Measurements from ENCODE around the gene LRRC32.

The LRRC32 gene

DNA sequence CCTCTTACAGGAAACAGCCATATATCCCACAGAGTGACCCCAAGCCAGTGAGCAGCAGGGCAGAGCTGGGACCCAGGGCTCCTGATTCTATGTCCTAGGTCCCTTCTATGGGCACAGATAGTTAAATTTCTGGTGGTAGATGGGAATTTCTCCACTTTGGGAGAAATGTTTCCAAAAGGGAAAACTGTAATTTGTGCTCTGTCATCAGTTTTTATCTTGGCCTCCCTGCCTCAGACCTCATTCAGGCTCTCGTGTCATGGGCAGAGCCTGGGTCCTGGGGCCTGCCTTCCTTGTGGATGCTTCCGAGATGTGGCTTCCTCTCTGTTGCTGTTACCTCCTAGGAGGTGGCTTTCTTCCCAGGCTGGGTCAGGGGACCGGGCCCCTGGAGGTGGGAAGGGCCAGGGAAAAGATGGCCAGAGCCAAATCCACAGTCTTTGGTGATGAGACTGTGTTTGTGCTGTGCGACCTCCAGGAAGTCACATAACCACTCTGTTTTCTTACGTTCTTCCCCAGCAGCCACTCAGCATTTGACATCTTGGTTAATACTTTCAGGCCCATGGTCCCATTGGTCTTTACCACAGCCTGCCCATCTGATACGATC, 8.6 kb downstream of the LRRC32 start:
- DNase-seq: no peak

DNA sequence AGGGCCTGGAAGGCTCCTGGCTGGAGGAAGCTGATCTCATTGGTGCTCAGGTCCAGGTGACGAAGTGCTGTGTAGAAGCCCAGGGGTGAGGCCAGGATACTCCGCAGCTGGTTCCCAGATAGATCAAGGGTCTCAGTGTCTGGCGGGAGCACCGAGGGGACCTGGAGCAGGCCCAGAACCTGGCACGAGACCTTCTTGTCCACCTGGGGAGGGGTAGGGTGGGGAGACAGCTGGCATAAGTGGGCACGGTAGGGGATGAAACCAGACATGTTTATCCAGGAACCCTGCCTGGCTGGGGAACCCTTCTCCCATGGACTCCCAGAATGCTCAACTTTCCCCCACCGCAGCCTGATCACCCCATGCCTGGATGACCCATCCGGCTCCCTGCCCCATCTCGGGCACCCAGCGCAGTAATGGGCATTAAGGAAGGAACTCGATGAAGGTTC, 9.2 kb downstream of the LRRC32 start:
- no peak for DNase-seq

DNA sequence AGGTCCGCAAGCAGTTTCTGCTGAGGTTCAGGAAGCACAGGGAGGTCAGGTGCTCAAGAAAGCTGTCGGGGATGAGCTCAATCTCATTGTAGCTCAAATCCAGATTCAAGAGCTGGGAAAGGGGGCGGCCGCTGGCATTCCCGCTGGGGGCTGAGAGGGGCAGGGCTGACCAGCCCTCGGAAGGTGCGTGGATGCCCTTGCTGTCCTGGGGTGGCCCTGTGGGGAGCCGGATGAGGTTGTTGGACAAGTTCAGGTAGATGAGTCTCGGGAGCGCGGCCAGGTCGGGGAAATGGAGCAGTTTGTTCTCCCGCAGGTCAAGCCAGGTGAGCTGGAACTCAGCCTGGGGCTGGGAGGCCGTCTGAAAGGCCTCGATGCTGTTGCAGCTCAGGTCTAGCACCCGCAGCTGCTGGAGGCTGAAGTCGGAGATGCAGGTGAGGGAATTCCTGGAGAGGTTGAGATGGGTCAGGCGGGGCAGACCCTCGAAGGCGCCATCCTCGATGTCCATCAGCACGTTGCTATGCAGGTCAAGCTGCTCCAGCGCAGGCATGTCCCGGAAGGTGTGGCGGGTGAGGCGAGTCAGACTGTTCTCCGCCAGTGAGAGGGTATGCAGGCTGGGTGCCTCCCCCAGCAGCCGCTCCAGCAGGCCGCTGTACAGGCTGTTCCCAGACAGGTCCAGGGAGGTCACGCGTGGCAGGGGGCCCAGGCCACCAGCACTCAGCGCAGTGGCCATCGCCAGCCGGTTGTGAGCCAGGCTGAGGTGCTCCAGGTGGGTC, 9.8 kb downstream of the LRRC32 start:
- DNase-seq: no peak

DNA sequence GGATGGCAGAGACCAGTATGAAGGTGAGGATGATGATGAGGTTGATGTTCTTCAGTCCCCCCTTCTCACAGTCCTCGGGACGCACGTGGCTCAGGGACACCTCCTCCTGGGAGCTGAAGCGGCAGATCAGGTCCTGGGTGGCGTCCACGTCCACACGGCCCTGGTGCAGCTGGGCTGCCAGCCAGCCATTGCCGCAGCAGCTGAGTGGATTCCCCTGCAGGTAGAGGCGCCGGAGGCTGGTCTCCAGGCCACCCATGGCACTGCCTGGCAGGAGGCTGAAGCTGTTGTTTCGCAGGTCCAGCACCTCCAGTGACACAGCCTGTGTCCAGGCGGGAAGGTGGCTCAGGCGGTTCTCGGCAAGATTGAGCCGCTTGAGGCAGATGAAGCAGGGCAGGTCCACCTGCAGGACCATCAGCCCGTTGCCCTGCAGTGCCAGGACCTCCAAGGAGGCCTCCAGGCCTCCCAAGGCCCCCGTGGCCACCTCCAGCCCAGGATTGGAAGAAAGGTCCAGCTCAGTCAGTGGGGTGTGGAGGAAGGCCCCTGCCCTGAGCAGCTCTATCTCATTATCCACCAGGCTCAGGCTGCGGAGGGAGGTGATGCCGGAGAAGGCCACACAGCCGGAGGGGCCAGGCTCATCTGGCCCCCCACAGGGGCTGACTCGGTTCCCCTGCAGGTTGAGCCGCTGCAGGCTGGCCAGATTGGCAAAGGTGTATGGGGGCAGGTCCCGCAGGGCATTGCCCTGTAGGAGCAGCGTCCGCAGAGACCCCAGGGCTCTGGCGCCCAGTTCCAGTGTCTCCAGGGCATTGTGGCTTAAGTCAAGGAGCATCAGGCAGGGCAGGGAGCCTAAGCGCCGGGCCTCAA, 10.6 kb downstream of the LRRC32 start:
- DNase-seq: no peak

DNA sequence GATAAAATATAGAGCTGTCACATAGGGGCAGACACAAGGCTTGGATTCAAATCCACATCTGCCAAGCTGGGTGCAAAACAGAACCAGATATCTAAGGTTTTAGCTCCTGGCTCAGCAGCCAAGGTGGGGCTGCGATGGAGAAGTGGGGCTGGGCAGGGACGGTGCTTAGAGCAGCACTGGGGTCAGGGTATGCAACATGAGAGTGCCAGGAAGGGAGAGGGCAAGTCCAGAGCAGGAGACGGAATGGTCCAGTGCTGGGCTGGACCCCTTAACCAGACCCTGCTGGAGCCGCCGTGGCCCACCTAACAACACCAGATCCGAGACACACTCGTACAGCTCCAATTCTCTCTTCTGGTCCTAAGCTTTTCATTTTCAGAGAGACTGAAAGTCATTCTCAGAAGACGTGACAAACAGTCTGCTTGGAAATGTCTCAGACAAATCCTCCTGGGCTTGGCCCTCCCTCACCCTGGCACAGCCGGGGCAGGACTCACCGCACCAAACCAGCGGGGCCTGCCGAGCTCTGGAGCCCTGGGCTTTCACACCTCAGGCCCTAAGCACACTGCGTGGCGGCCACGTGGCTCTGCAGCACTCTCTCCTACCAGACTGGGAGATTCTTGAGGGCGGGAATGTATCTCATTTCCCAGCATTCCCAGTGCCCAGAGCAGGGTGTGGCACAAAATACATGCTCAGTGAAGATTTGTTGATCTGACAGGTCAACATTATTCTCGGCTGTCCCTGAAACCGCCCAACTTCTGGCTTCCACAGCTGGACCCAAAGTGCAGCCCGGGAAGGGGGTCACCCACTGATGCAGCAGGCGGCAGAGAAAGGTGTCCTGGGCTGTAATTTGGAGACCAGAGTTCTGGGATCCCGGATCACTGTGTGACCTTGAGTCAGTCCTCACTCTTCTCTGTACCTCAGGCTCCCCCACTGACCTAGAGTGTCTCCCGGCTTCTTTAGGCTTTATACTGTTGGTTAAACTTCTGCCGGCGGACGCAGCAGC, 11.6 kb downstream of the LRRC32 start:
- DNase-seq: no peak

DNA sequence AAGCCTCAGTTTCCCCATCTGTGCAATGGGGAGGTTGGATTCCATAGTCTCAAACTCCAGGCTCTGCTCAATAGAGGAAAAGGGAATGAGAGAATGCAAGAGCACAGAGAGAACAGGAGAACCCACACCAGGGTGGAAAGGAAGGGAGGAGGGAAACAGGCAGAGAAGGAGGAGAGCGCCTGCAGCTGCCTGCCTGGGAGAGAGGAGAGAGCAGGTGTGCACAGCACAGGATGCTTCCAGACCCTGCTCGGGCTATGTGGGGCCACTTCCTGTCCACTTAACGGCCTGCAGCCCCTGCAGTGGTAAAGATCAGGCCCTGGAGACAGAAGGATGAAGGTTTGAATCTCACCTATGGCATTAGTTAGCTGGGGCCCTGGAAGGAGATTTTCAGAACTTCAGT, 12.3 kb downstream of the LRRC32 start:
- DNase-seq: no peak

DNA sequence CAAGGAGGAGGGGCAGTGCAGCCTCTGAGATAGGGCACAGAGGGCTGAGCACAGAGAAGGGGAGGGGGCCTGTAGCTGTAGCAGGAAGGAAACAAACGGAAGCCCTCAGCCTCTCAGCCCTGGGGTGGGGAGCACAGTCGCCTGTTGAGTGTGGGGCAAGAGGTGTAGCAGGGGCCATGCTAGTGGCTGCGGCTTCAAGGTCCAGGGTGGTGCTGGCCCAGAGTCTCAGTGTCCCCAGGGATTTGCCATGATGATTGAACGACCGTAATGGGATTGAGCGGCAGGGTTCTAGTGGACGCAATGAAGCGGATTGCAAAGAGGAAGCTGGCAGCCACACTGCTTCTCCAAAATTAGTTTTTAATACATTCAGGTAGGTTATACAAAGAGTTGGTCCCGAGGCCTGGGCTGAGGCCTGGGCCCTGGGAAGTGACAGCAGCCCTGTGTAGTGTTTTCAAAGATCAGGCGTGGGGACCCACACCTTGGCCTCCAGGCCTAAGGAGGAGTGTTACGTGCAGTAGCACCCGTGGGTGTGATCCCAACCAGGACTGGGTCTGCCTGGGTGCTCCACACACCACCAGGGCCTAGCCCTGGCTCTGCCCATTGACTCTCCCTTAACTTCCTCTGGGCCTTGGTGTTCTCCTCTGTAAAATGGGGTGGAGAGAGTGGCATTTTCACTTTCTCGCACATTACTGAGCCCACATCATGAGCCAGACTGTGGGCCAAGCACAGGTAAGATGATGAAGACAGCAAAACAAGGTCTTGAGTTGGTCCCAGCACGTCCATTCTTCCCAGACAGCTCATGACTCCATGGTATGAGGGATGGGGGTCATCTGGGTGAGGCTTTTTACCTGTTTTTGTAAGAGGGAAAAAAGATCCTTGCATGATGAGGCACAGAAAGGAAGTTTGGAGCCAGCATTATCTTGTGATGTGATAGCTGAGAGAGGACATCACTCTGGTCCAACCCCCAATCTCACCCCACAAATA, 13.1 kb downstream of the LRRC32 start:
- no peak for DNase-seq

DNA sequence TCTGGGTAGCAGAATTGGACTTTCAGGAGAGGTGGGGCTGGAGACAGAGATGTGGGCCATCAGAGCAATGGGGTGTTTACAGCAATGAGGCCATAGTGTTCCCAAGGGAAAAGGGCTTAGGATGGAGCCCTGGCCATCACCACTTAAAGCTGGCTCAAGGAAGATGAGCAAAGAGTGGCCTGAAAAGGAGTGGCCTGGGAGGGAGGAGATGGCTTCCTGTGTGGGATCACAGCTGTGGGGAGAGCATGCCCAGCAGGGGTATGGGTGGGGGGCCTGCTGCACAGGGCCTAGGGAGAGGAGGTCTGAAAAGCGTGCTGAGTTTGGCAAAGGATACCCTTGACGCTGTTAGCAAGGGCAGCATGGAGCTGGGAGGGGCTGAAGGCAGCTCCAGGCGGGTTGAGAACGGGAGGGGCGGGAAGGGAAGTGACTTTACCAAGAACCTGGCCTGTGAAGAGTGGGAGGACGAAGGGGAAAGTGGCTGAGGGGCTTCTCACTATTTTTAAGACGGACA, 13.9 kb downstream of the LRRC32 start:
- no peak for DNase-seq

DNA sequence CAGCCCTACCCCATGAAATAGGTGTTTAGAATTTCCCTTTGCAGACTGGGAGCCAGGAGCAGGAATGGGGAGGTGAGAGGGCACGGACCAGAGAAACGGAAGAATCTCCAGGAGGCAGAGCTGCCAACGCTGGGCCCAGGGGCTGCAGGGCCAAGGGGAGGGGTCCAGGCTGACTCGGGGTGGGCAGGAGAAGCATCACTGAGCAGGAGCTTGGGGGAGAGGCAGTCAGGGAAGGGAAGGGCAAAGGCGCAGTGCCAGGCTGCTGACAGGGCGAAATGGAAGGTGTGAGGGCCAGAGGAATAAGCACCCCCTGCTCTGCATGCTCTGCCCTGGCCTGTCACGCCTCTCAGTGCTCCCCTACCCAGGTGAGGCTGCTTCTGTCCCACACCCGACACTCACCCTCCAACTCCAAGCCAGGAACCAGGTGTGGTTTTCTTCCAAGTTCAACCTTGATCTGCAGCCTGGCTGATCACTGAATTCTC, 14.5 kb downstream of the LRRC32 start:
- DNase-seq: no peak

DNA sequence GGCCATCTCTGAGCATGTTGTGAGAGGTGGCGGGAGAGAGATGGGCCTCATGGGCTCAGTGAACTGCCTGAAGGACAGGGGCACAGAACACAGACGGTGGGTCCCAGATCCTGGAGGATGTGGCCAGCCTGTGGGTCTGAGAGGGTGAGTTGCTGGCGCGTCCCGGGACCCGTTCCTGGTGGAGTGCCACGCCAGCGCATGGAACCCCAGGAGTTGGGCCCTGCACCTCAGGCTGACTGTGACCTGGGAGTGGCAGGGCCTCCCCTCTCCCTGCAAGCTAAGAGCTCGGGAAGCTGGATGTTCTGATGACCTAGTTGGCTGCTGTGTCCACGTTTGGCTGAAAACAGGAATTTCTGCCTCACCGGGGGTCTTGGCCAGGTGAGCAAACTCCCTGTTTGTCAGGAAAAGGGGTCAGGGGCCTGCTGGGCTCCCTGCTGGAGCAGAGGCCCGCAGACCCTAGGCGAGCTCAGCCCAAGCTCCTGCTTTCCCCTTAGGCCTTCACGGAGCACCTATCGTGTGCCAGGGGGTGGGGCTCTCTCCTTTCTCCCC, 15.0 kb downstream of the LRRC32 start:
- no peak for DNase-seq

DNA sequence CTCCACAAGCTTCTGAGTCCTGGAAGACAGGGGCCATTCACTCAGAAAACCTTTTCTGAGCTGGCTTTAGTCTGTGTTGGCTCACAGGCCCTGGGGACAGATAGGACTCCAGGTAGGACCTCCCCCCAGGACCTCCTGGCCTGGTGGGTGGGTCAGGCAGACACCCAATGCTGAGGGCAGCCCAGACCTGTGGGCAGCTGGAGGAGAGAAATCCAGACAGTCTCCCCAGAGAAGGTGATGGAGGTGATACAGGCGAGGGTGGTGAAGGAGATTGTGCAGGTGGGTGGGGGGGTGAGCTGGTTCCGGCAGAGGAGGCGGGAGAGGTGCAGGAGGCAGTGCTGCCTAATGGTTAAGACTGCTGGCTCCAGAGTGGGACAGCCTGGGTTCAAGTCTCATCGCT, 15.6 kb downstream of the LRRC32 start:
- no peak for DNase-seq

DNA sequence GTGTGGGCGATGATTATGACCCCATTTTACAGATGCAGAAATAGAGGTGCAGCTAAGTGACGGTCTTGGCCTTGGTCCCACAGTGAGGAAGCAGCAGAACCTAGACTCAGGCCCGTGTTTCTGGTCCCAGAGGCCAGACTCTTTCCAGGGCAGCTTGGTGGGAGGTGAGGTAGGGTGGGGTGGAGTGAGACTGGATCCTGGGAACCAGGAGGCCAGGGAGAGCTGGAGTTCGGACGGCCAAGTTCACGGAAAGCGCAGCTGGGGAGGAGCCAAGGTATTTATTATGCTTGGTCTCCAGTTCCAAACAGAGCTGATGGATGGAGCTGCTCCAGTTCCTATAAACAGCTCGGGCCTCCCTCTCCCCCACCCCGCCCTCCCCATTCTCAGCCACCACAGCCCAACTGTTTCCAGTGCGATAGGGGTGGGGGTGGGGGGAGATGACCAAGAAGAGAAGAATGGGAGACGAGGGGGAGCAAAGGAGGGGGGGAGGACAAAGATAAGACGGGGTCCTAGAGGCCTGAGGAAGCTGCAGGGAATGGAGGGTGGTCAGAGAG, 16.2 kb downstream of the LRRC32 start:
- DNase-seq: no peak

DNA sequence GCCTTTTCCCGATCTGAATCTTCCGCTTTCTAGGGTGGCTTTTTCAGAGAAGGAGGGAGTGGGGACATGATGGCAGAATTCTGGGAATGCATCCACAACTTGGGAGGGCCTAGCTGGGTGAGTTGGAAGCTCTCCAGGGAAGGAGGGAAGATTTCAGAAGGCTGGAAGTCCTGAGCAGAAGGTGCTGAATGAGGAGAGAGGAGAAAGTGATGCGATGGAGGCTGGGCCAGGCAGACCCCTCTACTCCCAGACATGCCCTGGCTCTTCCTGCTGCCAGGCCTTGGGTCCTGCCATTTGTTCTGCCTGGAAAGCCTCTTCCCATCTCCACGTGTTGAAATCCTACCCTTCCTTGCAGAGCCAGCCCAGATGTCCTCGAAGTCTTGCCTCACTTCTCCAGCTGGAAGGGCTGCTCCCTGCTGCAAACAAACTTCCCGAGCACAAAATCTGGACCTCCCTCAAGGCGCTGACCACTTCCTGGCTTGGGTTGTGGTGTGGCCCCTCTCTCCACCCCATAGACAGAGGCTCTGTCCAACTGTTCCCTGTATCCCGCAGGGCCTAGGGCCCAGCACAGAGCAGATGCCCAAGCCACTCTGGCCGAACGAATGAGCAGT, 16.8 kb downstream of the LRRC32 start:
- DNase-seq: no peak

DNA sequence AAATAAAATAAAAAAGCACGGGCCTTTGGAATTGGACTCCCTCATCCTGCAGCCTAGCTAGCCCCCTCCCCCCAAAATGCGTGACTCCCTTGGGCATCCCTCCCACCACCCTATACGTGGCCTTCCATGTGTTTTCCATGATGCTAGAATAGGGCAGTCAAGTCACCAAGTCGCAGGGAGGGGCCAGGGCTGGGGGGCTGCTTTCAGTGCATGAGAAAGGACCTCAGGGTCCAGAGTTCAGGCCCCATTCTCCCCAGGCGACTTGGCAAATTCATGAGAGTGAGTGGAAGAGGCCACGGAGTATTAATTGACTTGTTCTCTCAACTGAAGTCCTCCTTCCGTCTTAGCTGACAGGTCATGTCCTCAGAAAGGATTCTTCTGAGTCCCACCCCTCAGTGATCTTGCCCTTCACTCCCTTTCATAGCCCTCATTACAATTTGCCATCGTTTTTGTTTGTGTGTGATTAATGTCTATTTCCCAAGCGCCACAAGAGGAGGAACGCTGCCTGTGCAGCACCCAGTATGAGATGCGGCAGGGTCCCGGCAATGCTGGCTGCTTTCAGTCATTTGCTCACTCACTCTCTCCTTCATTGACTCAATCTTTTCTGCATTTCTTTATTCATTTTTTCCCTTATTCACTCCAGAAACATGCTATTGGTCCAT, 17.4 kb downstream of the LRRC32 start:
- DNase-seq: no peak

DNA sequence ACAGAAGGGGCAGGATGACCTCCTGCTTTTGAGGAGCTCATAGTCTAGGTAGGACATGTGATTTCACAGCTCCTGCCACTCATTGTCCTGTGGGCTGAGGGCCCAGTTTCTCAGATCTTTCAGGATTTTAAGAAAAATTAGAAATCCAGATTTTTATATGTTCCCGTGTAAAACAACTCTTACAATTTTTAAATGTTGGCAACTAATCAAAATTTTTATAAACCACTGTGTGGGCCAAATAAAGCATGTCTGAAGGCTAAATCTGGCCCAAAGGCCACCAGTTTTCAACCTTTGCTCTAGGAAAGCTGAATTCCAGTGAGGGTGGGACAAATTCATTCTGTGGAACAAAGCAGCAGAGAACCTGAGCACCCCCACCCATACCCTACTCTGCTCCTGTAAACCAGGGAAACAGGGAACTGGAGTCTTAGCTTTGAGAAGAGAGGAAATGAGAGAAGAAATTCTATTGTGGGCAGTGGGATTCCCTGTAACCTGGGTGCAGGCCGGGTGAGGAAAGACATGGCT, 20.6 kb downstream of the LRRC32 start:
- DNase-seq: no peak

DNA sequence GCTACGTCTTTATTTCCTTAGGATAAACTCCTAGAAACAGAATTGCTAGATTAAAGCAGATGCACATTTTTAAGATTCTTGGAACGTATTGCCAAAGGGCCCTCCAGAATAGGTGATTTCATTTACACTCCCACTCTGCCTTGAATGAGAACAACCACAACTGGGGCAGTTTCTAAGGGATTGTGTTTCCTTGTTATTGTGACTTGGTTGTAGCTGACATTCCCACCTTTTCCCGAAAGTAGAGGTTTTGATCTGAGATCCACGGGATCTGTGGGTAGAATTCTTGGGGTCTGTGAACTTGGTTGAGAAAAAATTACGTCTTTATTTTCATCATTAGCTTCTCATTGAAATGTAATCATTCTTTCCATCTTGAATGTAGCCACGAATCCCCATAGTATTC, 21.5 kb downstream of the LRRC32 start:
- no peak for DNase-seq

DNA sequence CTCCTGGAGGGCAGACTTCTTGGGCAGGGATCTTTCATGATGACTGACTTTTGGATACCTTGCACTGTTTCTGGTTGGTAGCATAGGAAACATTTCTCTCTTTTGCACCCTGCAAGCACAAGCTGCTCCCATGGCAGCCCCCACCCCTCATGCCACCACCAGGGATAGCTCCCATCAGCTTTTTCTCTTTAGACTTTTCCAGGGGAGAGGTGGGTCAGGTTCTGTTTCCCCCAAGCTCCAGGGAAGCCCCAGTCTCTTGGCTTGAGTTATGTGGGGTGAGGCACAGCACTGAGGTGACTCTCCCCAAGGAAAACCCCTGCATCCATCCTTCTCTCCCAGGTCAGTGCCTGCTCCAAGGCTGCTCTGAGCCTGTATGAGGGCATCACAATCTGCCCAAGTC, 22.5 kb downstream of the LRRC32 start:
- no peak for DNase-seq

DNA sequence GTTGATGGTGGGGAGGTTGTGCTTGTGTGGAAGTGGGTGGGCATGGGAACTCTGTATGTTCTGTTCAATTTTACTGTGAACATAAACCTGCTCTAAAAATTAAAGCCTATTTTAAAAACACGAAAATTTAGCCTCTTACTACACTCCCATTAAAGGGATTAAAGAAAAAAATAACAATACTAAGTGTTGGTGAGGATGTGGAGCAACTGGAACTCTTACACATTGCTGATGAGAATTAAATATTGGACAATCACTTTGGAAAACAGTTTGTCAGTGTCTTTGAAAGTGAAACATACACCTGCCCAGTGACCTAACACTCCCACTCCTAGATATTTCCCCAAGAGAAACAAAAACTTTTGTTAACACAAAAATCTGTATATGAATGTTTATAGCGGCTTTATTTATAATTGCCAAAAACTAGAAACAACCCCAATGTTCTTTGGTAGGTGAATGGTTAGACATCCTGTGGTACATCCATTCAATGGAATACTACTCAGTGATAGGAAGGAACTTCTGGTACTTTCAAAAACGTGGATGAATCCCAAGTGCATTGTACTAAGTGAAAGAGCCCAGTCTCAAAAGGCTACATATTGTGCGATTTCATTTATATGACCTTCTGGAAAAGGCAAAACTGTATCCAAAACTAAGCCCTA, 23.5 kb downstream of the LRRC32 start:
- DNase-seq: no peak
